ENCODE data around the gene SEBOX.

The SEBOX gene

DNA sequence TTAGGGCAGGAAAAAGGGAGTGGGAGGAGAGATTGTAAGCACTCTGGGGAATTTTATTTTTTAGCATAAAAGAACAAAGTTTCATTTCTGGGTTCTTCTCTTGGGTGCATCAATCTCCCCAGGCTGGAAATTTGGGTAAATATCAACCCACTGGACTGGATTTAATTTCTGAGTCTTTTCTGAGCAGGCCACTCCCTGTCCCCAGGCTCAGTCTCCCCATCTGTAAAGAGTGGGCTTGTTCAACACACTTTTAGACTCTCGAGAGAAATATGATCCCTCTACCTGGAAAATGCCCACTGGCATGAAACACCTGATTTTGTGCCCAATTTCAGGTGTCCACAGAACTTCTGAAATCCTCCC is 5.7 kb upstream of the SEBOX start:
- DNase-seq (ENCODE audit: low read depth, low spot score), result no peak
- TF ChIP-seq, protein P1, sequence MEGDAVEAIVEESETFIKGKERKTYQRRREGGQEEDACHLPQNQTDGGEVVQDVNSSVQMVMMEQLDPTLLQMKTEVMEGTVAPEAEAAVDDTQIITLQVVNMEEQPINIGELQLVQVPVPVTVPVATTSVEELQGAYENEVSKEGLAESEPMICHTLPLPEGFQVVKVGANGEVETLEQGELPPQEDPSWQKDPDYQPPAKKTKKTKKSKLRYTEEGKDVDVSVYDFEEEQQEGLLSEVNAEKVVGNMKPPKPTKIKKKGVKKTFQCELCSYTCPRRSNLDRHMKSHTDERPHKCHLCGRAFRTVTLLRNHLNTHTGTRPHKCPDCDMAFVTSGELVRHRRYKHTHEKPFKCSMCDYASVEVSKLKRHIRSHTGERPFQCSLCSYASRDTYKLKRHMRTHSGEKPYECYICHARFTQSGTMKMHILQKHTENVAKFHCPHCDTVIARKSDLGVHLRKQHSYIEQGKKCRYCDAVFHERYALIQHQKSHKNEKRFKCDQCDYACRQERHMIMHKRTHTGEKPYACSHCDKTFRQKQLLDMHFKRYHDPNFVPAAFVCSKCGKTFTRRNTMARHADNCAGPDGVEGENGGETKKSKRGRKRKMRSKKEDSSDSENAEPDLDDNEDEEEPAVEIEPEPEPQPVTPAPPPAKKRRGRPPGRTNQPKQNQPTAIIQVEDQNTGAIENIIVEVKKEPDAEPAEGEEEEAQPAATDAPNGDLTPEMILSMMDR (IDR thresholded peaks at IDR 0.05; ENCODE audit: insufficient read depth, low read length, missing control alignments), result no peak
- H3K4me3 ChIP-seq (ENCODE audit: low read depth, low read length), result peak overlapping the region; percentile 6
- CTCF ChIA-PET, result interaction anchor here (0.8 to 1.2 kb wide), 3 partner anchors 12 to 26 kb away, joined by 3 to 4 read pairs (median 3); no protein-coding TSS in a partner anchor
- POLR2A ChIA-PET, result interaction anchor here (0.8 to 2.5 kb wide), 2 partner anchors 13 to 36 kb away, joined by 5 to 15 read pairs; partner anchors contain the start of genes IFT20, POLDIP2 and TNFAIP1

DNA sequence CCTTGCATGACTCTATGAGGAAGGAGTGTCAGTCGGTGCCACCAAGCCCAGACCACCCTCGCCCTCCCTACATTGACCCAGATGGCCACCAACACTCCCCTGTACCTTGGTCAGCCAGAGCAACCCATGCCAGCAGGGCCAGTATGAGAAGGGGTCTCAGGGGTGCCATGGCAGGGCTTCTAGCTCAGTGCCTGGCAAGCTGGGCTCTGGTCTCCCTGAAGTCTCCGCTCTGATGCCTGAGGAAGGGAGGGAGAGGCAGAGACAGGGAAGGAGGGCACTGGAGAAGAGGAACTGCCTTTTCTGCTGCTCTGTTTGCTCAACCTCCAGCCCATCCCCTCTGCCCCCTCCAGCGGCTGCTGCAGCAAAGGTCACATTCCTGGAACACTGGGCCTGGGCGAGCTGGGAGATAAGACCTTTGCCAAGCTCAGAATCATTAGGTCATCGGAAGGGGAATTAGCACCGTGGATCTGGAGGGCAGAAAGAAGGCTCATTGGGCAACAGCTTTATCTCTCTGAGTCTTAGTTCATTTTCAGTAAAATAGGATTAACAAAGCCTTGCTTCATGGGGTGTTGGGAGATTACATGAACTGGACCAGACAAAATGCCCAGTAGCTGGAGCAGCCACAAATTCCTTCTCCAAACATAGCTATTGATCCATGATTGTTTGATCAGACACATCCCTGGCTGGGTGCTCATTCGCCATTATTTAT is 5.2 kb upstream of the SEBOX start, which contains the start of gene VTN:
TSS of gene VTN (minus strand) at position 273 of the 709 bp plus-strand sequence. CDS start at position 169, 104 bp downstream.
- DNase-seq (ENCODE audit: low read depth, low spot score), result no peak

DNA sequence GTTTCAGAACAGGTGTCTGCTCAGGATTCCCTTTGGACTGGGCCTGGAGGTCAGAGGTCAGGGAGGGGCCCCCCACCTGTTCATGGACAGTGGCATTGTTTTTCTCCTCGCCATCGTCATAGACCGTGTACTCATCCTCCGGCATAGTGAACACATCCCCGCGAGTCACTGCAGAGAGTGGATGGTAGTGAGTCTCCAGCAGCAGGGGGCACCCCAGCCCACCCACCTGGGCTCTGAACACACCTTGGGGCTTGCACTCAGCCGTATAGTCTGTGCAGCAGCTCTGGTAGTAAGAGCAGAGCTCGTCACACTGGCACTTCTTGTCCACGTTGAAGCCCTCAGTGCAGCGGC is 4.7 kb upstream of the SEBOX start:
- TF ChIP-seq, protein P1 (IDR thresholded peaks at IDR 0.05; ENCODE audit: insufficient read depth, low read length, missing control alignments), result no peak
- ChIA-PET CTCF (interaction anchor here (1.2 kb wide), 1 partner anchor 14 kb away, joined by 4 read pairs; no protein-coding TSS in a partner anchor), POLR2A (interaction anchor here (2.5 kb wide), 1 partner anchor 12 kb away, joined by 15 read pairs; the partner anchor contains the start of gene POLDIP2)
- DNase-seq (ENCODE audit: low read depth, low spot score), result no peak
- no peak overlapping the region for H3K4me3 ChIP-seq (ENCODE audit: low read depth, low read length)

More for the DNA sequence above, 5.2 kb upstream of the SEBOX start, which contains the start of gene VTN:
- TF ChIP-seq, protein P1 (IDR thresholded peaks at IDR 0.05; ENCODE audit: insufficient read depth, low read length, missing control alignments), result no peak
- H3K4me3 ChIP-seq (ENCODE audit: low read depth, low read length), result peak within 1 kb of the TSS; percentile 6
- ChIA-PET POLR2A (interaction anchor here (0.8 to 2.5 kb wide), 2 partner anchors 13 to 35 kb away, joined by 5 to 15 read pairs; partner anchors contain the start of genes IFT20, POLDIP2 and TNFAIP1), CTCF (interaction anchor here (0.8 to 1.2 kb wide), 3 partner anchors 12 to 25 kb away, joined by 3 to 4 read pairs (median 3); no protein-coding TSS in a partner anchor)

DNA sequence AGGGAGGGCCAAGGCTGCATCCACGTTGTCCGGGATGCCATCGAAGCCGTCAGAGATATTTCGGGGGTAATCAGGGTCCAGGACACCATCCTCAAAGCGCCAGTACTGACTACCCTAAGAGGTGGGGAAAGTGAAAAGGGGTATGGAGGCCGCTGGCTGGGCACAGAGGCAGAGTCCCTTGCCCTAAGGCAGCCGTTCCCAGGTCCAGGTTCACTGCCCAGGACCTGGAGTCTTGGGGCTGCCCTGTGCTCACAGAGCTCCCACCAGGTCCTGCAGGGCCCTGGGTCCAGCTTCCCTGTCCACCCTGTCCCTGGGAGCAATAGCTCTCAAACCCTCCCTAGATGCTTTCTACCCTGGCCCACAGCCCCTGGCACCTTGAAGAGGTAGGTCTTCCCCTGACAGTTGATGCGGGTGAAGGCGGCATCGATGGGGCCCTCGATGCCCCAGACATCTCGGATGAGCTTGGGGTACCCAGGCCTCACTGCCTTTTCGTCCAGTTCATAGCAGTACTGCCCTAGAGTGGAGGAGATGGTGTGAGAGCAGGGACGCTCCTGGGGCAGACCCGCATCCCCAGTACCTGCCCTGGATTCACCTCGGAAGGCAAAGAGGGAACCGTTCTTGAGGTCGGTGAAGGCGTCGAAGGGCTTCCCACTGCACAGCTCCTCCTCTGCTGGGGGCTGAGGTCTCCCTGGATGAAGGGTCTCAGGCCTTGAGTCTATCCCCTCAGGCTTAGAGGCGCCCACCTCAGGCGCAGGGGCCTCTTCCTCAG is 4.1 kb upstream of the SEBOX start:
- no peak overlapping the region for H3K4me3 ChIP-seq (ENCODE audit: low read depth, low read length)
- POLR2A ChIA-PET, result no interaction called here
- CTCF ChIA-PET, result no interaction called here
- TF ChIP-seq, protein P1 (IDR thresholded peaks at IDR 0.05; ENCODE audit: insufficient read depth, low read length, missing control alignments), result no peak
- no peak for DNase-seq (ENCODE audit: low read depth, low spot score)

DNA sequence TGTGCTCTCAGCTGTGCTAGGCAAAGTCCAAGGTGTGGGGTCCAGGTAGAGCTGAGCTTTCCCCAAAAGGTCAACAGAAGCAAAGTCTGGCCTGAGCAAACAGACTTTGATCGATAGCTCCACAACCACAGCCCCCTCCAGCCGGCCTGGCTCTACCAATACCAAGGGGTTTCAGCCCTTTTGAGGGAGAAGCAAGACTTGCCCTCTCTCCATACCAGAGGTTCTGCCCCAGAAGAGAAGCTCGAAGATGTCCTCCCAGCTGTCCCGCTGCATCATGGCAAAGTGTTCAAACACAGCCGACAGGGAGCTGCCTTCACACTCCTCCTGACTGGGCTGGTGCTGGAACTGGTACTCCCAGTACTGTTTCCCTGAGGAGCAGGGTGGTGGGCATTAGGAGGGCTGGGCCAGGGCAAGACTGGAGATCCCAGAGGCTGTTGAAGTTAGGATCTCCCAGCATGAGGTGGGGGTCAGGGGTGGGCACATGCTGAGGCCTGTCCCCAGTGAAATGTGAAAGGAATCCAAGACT is 3.4 kb upstream of the SEBOX start:
- ChIA-PET POLR2A (interaction anchor here (2.5 kb wide), 1 partner anchor 11 kb away, joined by 14 read pairs; the partner anchor contains the start of gene POLDIP2), CTCF (no interaction called here)
- no peak overlapping the region for H3K4me3 ChIP-seq (ENCODE audit: low read depth, low read length)
- DNase-seq (ENCODE audit: low read depth, low spot score), result no peak
- TF ChIP-seq, protein P1 (IDR thresholded peaks at IDR 0.05; ENCODE audit: insufficient read depth, low read length, missing control alignments), result no peak

Data from AG04449 (cell line).